ENCODE data around the gene BCAS4.
"Not testable (repeated sequence)": the region's sequence is repeated elsewhere in the genome, so short reads cannot be mapped to it uniquely, and the experiment has no call there.

BCAS4 gene

GRCh38 chr20:50876816-50877215 lies 82.0 kb downstream of the BCAS4 start:
- DNase-seq: no peak

- no peak for DNase-seq
Observed at GRCh38 chr20:50877232-50877743, 82.4 kb downstream of the BCAS4 start.

- DNase-seq: no peak
Observed at GRCh38 chr20:50879649-50880550, 85.0 kb downstream of the BCAS4 start.

GRCh38 chr20:50881759-50882424 lies 87.0 kb downstream of the BCAS4 start:
- DNase-seq: not testable (repeated sequence)

- DNase-seq: no peak
Observed at GRCh38 chr20:50883856-50884255, 89.0 kb downstream of the BCAS4 start.

GRCh38 chr20:50885068-50885467 lies 90.2 kb downstream of the BCAS4 start:
- no peak for DNase-seq

- DNase-seq: no peak
Observed at GRCh38 chr20:50885781-50886180, 90.9 kb downstream of the BCAS4 start.

- no peak for DNase-seq
Observed at GRCh38 chr20:50886184-50886790, 91.4 kb downstream of the BCAS4 start.

GRCh38 chr20:50887576-50887975 lies 92.7 kb downstream of the BCAS4 start:
- no peak for DNase-seq

GRCh38 chr20:50891138-50891537 lies 96.3 kb downstream of the BCAS4 start:
- no peak for DNase-seq

GRCh38 chr20:50892394-50892793 lies 97.5 kb downstream of the BCAS4 start:
- no peak for DNase-seq

GRCh38 chr20:50893620-50894019 lies 98.8 kb downstream of the BCAS4 start:
- no peak for DNase-seq

GRCh38 chr20:50895111-50895830 lies 100.4 kb downstream of the BCAS4 start:
- DNase-seq: no peak

GRCh38 chr20:50898475-50898874 lies 103.6 kb downstream of the BCAS4 start:
- DNase-seq: no peak

- no peak for DNase-seq
Observed at GRCh38 chr20:50900261-50900660, 105.4 kb downstream of the BCAS4 start.

GRCh38 chr20:50901301-50901700 lies 106.4 kb downstream of the BCAS4 start:
- DNase-seq: no peak

- DNase-seq: no peak
Observed at GRCh38 chr20:50903353-50904051, 108.6 kb downstream of the BCAS4 start.

GRCh38 chr20:50904067-50904570 lies 109.3 kb downstream of the BCAS4 start:
- no peak for DNase-seq

GRCh38 chr20:50909413-50909812 lies 114.6 kb downstream of the BCAS4 start:
- DNase-seq: no peak

- no peak for DNase-seq
Observed at GRCh38 chr20:50911030-50911429, 116.2 kb downstream of the BCAS4 start.

GRCh38 chr20:50911716-50912115 lies 116.9 kb downstream of the BCAS4 start:
- DNase-seq: no peak

Data from activated gamma-delta T cell (primary cell).